Choroid plexus epithelial cell (primary cell): ENCODE measurements around the gene MEGF8.

Source experiments
- DNase-seq: peaks from one replicate; pipeline ENCODE4 v3.0.0-alpha.2; 2010; ENCODE audit warnings: low read depth
- H3K4me3 ChIP-seq: 2 replicates; pipeline ENCODE4 v1.5.1; 2011; ENCODE audit warnings: low read depth, mild to moderate bottlenecking, control low read depth, low read length, moderate library complexity
- CTCF ChIP-seq: conservative IDR thresholded peaks from 2 replicates; pipeline ENCODE4 v1.5.1; 2011; ENCODE audit warnings: low read depth, mild to moderate bottlenecking, control low read depth, inconsistent platforms, low read length, moderate library complexity

Gene MEGF8

DNA sequence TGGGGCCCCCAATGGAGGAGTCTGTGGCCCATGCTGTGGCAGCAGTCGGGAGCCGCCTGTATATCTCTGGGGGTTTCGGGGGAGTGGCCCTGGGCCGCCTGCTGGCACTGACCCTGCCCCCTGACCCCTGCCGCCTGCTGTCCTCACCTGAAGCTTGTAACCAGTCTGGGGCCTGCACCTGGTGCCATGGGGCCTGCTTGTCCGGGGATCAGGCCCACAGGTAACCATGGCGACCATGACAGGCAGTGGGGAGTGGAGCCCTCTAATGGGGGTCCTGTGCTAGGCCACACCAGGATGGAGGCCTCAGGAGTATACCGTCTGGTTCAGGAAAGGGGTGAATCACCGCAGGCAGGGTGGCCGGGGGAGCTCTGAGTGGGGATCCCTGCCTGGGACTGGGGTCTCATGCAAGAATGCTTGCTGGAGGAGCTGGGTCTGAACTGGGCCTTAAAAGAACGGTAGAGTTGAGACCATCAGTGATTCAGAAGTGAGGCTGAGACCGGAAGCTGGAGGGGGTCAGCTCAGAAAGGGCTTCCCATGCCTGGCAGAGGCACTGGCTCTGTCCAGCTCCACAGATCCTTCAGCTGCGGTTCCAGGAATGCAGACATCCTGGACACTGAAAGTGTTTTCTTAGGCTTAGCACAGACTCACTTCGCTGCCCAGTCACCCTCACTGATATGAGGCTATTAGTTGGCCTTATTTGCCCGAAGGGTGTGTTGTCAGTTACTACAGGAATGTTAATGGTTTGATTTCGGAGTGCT is 35.5 kb downstream of the MEGF8 start:
- TF ChIP-seq CTCF = no peak
- no peak for DNase-seq
- H3K4me3 ChIP-seq = no peak overlapping the region

DNA sequence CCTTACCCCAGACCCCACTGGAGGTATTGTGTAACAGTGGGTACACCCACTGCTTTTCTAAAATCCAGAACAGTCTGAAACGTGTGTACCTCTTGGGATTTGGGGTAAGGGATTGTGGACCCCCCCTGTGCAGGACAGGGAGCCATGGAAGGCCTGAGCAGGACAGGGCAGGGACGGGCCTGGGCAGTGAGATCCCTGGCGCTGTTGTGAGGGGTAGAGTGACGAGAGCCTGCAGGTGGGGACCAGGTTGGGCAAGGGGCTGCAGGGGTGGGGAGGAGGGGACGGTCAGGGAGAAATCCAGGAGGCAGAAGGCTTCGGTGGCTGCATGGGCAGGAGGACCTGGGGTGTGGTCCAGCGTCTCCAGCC is 36.1 kb downstream of the MEGF8 start:
- no peak for TF ChIP-seq CTCF
- H3K4me3 ChIP-seq = no peak overlapping the region
- no peak for DNase-seq

DNA sequence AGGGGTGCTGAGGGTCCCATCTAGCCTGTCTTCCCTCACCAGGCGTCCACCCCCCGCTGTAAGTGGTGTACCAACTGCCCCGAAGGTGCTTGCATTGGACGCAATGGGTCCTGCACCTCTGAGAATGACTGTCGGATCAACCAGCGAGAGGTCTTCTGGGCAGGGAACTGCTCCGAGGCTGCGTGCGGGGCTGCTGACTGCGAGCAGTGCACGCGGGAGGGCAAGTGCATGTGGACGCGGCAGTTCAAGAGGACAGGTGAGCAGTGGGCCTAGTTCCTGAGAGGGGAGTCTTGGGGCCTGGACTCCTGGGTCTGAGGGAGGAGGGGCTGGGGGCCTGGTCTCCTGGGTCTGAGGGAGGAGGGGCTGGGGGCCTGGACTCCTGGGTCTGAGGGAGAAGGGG is 36.9 kb downstream of the MEGF8 start:
- no peak overlapping the region for H3K4me3 ChIP-seq
- no peak for DNase-seq
- no peak for TF ChIP-seq CTCF

GRCh38 chr19:42362891-42363440 is 37.5 kb downstream of the MEGF8 start:
- DNase-seq = no peak
- H3K4me3 ChIP-seq = no peak overlapping the region
- TF ChIP-seq CTCF = no peak

DNA sequence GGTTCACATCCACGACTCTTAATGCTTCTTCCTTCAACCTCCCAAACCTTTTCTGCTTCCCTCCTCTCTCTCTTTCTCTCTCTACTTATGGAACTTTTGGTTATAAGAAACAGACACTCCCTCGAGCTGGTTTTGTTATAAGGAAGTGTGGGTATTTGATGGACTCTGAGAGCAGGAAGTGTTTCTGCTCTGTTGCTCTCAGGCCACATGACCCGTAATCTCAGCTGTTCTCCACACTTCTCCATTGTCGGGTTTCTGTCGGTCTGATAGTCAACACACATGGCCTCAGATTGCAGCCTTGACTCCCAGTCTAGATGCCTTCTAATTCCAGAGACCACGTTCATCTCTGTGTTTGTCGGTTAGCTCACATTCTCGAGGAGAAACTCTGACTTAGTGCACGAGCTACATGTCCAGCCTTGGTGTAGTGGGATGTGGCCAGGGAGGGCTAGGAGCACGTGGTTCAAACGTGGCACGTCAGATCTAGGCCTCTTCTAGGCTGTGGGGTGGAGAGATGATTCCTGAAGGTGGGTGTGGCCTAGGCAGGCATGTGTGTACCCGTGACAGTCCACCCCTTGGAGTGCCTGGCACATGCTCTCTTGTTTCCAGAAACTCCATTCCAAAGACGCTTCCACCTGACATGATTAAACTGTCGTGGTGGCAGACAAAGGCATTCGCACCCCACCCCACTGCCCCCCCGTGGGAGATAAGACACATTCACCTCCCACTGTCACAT is 38.3 kb downstream of the MEGF8 start:
- no peak for TF ChIP-seq CTCF
- H3K4me3 ChIP-seq = no peak overlapping the region
- DNase-seq = no peak

- TF ChIP-seq CTCF = no peak
- no peak for DNase-seq
- no peak overlapping the region for H3K4me3 ChIP-seq
Measured at GRCh38 chr19:42366673-42367072, 41.2 kb downstream of the MEGF8 start.
